HEK293 (cell line): ENCODE results near the gene FGF23.
"Not testable (repeated sequence)": the region's sequence is repeated elsewhere in the genome, so short reads cannot be mapped to it uniquely, and the experiment has no call there.

Experiments used
- CTCF ChIA-PET: fragments of 350-600 bp; formaldehyde crosslinking; extraction: SDS; loops from one replicate; lab custom pipeline; 2021; ENCODE audit warnings: antibody characterized with exemption; lab: Yijun Ruan, JAX
- POLR2A ChIA-PET: fragments of 300-600 bp; formaldehyde crosslinking; extraction: SDS; loops from one replicate; lab custom pipeline; 2020; ENCODE audit warnings: antibody characterized with exemption, inconsistent platforms; lab: Yijun Ruan, JAX
- H3K27ac ChIP-seq: fragments of 200-500 bp; sonication (Bioruptor generic); 2 replicates; pipeline ENCODE4 v1.5.1; 2014; ENCODE audit warnings: low read depth, low read length, control low read depth, inconsistent platforms; ENCODE audit errors: extremely low read depth
- H3K36me3 ChIP-seq, 2 experiments: fragments of 200-500 bp in 1 of 2; sonication (Bioruptor generic) in 1 of 2; 1 replicate in 1 of 2; 2 replicates in 1 of 2; pipeline ENCODE4 v1.5.1; 2014 to 2017; ENCODE audit warnings: inconsistent platforms in 2 of 2, low read length in 2 of 2; ENCODE audit not compliant: control insufficient read depth in 2 of 2, insufficient read depth in 1 of 2
- H3K4me1 ChIP-seq: fragments of 200-500 bp; sonication (Bioruptor generic); 2 replicates; pipeline ENCODE4 v1.5.1; 2014; ENCODE audit warnings: mild to moderate bottlenecking, low read length, inconsistent platforms; ENCODE audit not compliant: control insufficient read depth, insufficient read depth
- H3K4me3 ChIP-seq: 2 replicates; pipeline ENCODE4 v1.5.1; 2011; ENCODE audit warnings: low read depth, mild to moderate bottlenecking, control low read depth, low read length, moderate library complexity
- H3K9me3 ChIP-seq: fragments of 200-500 bp; sonication (Bioruptor generic); 2 replicates; pipeline ENCODE4 v1.5.1; 2014; ENCODE audit warnings: low read depth, low read length, inconsistent platforms; ENCODE audit not compliant: control insufficient read depth, insufficient read depth
- GLI4 ChIP-seq: fragments of 450-650 bp; formaldehyde crosslinking; IDR thresholded peaks from 2 replicates; pipeline ENCODE4 v1.5.1; 2016; ENCODE audit warnings: missing biosample characterization, missing genetic modification characterization
- OVOL3 ChIP-seq: fragments of 450-650 bp; formaldehyde crosslinking; IDR thresholded peaks from 2 replicates; pipeline ENCODE4 v1.5.1; 2016; ENCODE audit warnings: missing biosample characterization, missing genetic modification characterization
- REST ChIP-seq: fragments of 450-650 bp; formaldehyde crosslinking; IDR thresholded peaks from 2 replicates; pipeline ENCODE4 v1.5.1; 2016; ENCODE audit warnings: missing biosample characterization, missing genetic modification characterization
- SCRT1 ChIP-seq: fragments of 450-650 bp; formaldehyde crosslinking; IDR thresholded peaks from 2 replicates; pipeline ENCODE4 v1.5.1; 2016; ENCODE audit warnings: missing biosample characterization, missing genetic modification characterization, borderline replicate concordance
- SCRT2 ChIP-seq: fragments of 450-650 bp; formaldehyde crosslinking; IDR thresholded peaks from 2 replicates; pipeline ENCODE4 v1.5.1; 2016; ENCODE audit warnings: missing biosample characterization, missing genetic modification characterization
- SP3 ChIP-seq: fragments of 450-650 bp; formaldehyde crosslinking; IDR thresholded peaks from 2 replicates; pipeline ENCODE4 v1.5.1; 2016; ENCODE audit warnings: missing biosample characterization, missing genetic modification characterization
- TRIM28 ChIP-seq: IDR thresholded peaks from 2 replicates; pipeline ENCODE4 v1.6.1; 2011; ENCODE audit warnings: low read length, control low read depth, borderline replicate concordance
- TSHZ1 ChIP-seq: fragments of 450-650 bp; formaldehyde crosslinking; IDR thresholded peaks from 2 replicates; pipeline ENCODE4 v1.5.1; 2016; ENCODE audit warnings: missing biosample characterization, missing genetic modification characterization, borderline replicate concordance
- ZBTB21 ChIP-seq: fragments of 450-650 bp; formaldehyde crosslinking; IDR thresholded peaks from 2 replicates; pipeline ENCODE4 v1.5.1; 2017; ENCODE audit warnings: missing biosample characterization, missing genetic modification characterization
- ZNF202 ChIP-seq: fragments of 450-650 bp; formaldehyde crosslinking; IDR thresholded peaks from 2 replicates; pipeline ENCODE4 v1.5.1; 2016; ENCODE audit warnings: missing biosample characterization, missing genetic modification characterization, borderline replicate concordance
- ZNF280D ChIP-seq: fragments of 450-650 bp; formaldehyde crosslinking; IDR thresholded peaks from 2 replicates; pipeline ENCODE4 v1.5.1; 2016; ENCODE audit warnings: missing biosample characterization, missing genetic modification characterization
- ZNF292 ChIP-seq: fragments of 450-650 bp; formaldehyde crosslinking; IDR thresholded peaks from 2 replicates; pipeline ENCODE4 v1.5.1; 2016; ENCODE audit warnings: low read depth, missing biosample characterization, missing genetic modification characterization, borderline replicate concordance
- ZNF37A ChIP-seq: fragments of 450-650 bp; IDR thresholded peaks from 2 replicates; pipeline ENCODE4 v1.5.1; 2018; ENCODE audit warnings: missing biosample characterization, missing genetic modification characterization
- ZNF610 ChIP-seq: fragments of 450-650 bp; formaldehyde crosslinking; IDR thresholded peaks from 2 replicates; pipeline ENCODE4 v1.5.1; 2016; ENCODE audit warnings: missing biosample characterization, missing genetic modification characterization, borderline replicate concordance
- ZNF654 ChIP-seq: fragments of 450-650 bp; formaldehyde crosslinking; IDR thresholded peaks from 2 replicates; pipeline ENCODE4 v1.5.1; 2016; ENCODE audit warnings: low read depth, missing biosample characterization, missing genetic modification characterization
- ZNF707 ChIP-seq: fragments of 450-650 bp; formaldehyde crosslinking; IDR thresholded peaks from 2 replicates; pipeline ENCODE4 v1.5.1; 2016; ENCODE audit warnings: missing biosample characterization, missing genetic modification characterization
- ZNF747 ChIP-seq: fragments of 450-650 bp; formaldehyde crosslinking; IDR thresholded peaks from 2 replicates; pipeline ENCODE4 v1.5.1; 2016; ENCODE audit warnings: missing biosample characterization, missing genetic modification characterization
- ZNF843 ChIP-seq: fragments of 450-650 bp; formaldehyde crosslinking; IDR thresholded peaks from 2 replicates; pipeline ENCODE4 v1.5.1; 2016; ENCODE audit warnings: missing biosample characterization, missing genetic modification characterization
- ZSCAN16 ChIP-seq: fragments of 450-650 bp; formaldehyde crosslinking; IDR thresholded peaks from 2 replicates; pipeline ENCODE4 v1.5.1; 2016; ENCODE audit warnings: missing biosample characterization, missing genetic modification characterization

FGF23 gene

GRCh38 chr12:4412056-4412455 lies 32.5 kb upstream of the FGF23 start:
- no peak for TF ChIP-seq SCRT2 (tag by site-specific recombination)
- no peak for TF ChIP-seq ZNF707
- no peak for TF ChIP-seq SP3 (tag by site-specific recombination)
- TF ChIP-seq ZNF280D (tag by site-specific recombination) = no peak
- TF ChIP-seq TSHZ1 (tag by site-specific recombination) = no peak
- no peak for TF ChIP-seq ZBTB21 (tag by site-specific recombination)
- no peak for TF ChIP-seq GLI4 (tag by site-specific recombination)
- TF ChIP-seq ZSCAN16 (tag by site-specific recombination) = no peak
- no peak for TF ChIP-seq ZNF654 (tag by site-specific recombination)
- no peak for TF ChIP-seq ZNF37A (tag by site-specific recombination)
- TF ChIP-seq ZNF843 (tag by site-specific recombination) = no peak
- TF ChIP-seq, all 188 proteins: peak for 0
- Histone ChIP-seq H3K4me1 (no peaks in the 10 kb centered on the region), H3K9me3 (no peaks in the 10 kb centered on the region), H3K36me3 (no peaks in the 10 kb centered on the region), H3K4me3 (no peak overlapping the region), H3K27ac (no peak overlapping the region)
- ChIA-PET POLR2A (no interaction called here), CTCF (interaction anchor here (0.7 to 1.4 kb wide), 4 partner anchors 9 to 407 kb away, joined by 3 to 6 read pairs (median 4); no protein-coding TSS in a partner anchor)

DNA sequence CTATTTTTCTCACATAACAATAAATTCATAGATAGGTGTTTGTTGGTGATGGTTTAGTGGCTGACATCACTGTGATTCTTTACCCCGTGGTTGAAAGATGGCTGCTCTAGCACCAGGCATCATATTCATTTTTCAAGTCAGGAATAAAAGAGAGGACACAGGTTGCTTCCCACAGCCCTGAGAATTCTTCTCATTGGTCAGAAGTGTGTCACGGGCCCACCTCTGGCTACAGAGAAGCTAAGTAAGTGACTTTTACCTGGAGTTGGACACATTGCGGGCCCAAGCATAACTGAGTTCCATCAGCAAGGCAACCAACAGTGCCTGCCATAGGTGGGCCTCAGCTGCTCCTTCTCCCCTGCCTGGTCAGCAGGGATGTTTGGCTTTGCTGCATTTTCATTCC lies 27.6 kb upstream of the FGF23 start:
- no peak overlapping the region for H3K4me3 ChIP-seq
- POLR2A ChIA-PET = no interaction called here
- H3K4me1 ChIP-seq = no peaks in the 10 kb centered on the region
- no peaks in the 10 kb centered on the region for H3K36me3 ChIP-seq
- CTCF ChIA-PET = no interaction called here
- H3K9me3 ChIP-seq = no peaks in the 10 kb centered on the region
- H3K27ac ChIP-seq = no peak overlapping the region
- TF ChIP-seq OVOL3 (tag by site-specific recombination) (no peak), TRIM28 (no peak), ZNF747 (no peak), ZNF202 (tag by site-specific recombination) (no peak), REST (tag by site-specific recombination) (no peak), ZNF292 (tag by site-specific recombination) (no peak), SCRT1 (no peak), ZNF610 (tag by site-specific recombination) (no peak)
- TF ChIP-seq, all 188 proteins: peak for 0

- H3K27ac ChIP-seq, H3K4me1 ChIP-seq, H3K9me3 ChIP-seq, H3K4me3 ChIP-seq, POLR2A ChIA-PET, H3K36me3 ChIP-seq: not testable (repeated sequence)
- CTCF ChIA-PET = interaction anchor here (1.1 kb wide), 1 partner anchor 15 kb away, joined by 4 read pairs; no protein-coding TSS in a partner anchor
These were observed 25.5 kb upstream of the FGF23 start for GRCh38 chr12:4404877-4405637.
